ENCODE data around the gene NFAM1. TPM values are rescaled to one million over a fixed set of nuclear protein-coding genes. Genes with fewer than 3 reads are reported as not detected.

The NFAM1 gene
- total RNA-seq, 1 experiment from 2014 or later = 0.12 TPM

DNA sequence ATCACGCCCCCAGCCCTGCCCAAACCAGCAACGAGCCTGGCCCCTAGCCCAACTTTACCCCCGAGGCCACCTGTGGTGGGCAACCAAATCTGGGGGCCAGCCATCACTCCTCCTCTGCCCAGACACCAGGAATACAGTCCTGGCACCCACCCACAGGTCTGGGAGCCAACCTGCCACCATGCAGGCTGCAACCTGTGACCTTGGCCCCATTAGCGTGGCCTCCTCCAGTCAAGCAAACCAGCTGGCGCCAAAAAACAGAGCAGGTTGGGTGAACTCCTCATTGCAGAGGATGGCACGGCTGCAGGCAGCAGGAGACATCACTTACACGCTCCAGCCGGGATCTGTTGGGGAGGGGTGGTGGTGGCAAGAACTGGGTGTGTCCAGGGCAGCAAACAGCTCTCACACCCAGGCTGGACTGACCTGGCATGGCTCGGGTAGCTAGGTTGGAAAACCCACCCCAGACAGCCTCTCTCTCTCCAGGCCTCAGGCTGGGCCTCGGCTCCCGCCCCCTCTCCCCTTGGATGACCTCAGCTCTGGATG is 96.3 kb downstream of the NFAM1 start (continued):
- TF ChIP-seq, protein P1, sequence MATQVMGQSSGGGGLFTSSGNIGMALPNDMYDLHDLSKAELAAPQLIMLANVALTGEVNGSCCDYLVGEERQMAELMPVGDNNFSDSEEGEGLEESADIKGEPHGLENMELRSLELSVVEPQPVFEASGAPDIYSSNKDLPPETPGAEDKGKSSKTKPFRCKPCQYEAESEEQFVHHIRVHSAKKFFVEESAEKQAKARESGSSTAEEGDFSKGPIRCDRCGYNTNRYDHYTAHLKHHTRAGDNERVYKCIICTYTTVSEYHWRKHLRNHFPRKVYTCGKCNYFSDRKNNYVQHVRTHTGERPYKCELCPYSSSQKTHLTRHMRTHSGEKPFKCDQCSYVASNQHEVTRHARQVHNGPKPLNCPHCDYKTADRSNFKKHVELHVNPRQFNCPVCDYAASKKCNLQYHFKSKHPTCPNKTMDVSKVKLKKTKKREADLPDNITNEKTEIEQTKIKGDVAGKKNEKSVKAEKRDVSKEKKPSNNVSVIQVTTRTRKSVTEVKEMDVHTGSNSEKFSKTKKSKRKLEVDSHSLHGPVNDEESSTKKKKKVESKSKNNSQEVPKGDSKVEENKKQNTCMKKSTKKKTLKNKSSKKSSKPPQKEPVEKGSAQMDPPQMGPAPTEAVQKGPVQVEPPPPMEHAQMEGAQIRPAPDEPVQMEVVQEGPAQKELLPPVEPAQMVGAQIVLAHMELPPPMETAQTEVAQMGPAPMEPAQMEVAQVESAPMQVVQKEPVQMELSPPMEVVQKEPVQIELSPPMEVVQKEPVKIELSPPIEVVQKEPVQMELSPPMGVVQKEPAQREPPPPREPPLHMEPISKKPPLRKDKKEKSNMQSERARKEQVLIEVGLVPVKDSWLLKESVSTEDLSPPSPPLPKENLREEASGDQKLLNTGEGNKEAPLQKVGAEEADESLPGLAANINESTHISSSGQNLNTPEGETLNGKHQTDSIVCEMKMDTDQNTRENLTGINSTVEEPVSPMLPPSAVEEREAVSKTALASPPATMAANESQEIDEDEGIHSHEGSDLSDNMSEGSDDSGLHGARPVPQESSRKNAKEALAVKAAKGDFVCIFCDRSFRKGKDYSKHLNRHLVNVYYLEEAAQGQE (IDR thresholded peaks at IDR 0.05; ENCODE audit: low read depth) = no peak
- TF ChIP-seq ELF1 (IDR thresholded peaks at IDR 0.05; ENCODE audit: borderline replicate concordance, low read depth) = no peak
- TF ChIP-seq ZNF274 (IDR thresholded peaks at IDR 0.05; ENCODE audit: low read depth, low read length) = no peak
- no peak for TF ChIP-seq EGR1 (IDR thresholded peaks at IDR 0.05; ENCODE audit: low read depth)
- no peak for TF ChIP-seq FOSL1 (IDR thresholded peaks at IDR 0.05; ENCODE audit: low read depth)
- no peak for TF ChIP-seq POLR2A (IDR thresholded peaks at IDR 0.05; ENCODE audit: borderline replicate concordance, extremely low read depth, insufficient read depth, insufficient read length)
- TF ChIP-seq ZFX (IDR thresholded peaks at IDR 0.05) = no peak

DNA sequence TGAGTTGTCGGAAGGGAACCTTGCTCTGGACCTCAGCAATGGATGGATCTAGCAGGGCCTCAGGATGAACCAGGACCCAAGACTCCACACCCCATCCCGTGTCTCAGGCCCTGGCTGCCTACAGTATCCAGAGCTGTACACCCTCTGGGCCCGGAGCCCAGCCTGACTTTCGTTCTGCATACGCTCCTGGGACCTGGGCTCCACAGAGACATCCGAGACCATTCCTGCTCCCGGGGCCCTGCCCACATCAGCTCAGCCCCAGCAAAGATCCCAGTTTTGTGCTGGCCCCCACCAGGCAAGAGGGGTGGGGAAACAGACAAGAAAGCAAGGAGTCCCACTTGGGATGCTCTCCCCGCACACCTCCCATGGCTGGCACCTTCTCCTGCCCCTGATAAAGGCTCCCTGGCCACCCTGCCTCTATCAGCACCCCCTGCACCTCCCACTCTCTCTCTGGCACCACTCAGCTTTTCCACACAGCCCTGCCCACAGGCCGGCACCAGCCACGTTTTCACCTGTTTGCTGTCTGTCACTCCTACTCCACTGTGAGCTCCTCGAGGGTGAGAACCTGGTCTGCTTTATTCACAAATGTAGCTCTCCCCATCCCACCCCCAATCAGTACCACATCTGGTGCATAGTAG is 97.2 kb downstream of the NFAM1 start:
- no peak overlapping the region for H2AFZ ChIP-seq (ENCODE audit: low read depth, low read length, poor library complexity, severe bottlenecking)
- no peaks in the 10 kb centered on the region for H3K27me3 ChIP-seq (ENCODE audit: insufficient read depth, low read length)
- CTCF ChIA-PET = no interaction called here
- TF ChIP-seq SRF (IDR thresholded peaks at IDR 0.05; ENCODE audit: low read depth) (no peak), SIN3A (IDR thresholded peaks at IDR 0.05; ENCODE audit: low read depth) (no peak), CEBPB (IDR thresholded peaks at IDR 0.05; ENCODE audit: low read depth) (no peak), ELF1 (IDR thresholded peaks at IDR 0.05; ENCODE audit: borderline replicate concordance, low read depth) (no peak), RAD21 (IDR thresholded peaks at IDR 0.05; ENCODE audit: low read depth) (no peak), POLR2A (IDR thresholded peaks at IDR 0.05; ENCODE audit: borderline replicate concordance, extremely low read depth, insufficient read depth, insufficient read length) (no peak), EZH2 (IDR thresholded peaks at IDR 0.05) (no peak), CBX3 (IDR thresholded peaks at IDR 0.05; ENCODE audit: low read depth) (no peak), EGR1 (IDR thresholded peaks at IDR 0.05; ENCODE audit: low read depth) (no peak), ZFX (IDR thresholded peaks at IDR 0.05) (no peak), FOSL1 (IDR thresholded peaks at IDR 0.05; ENCODE audit: low read depth) (no peak), POLR2AphosphoS5 (IDR thresholded peaks at IDR 0.05; ENCODE audit: low read depth, low read length) (no peak), ZNF274 (IDR thresholded peaks at IDR 0.05; ENCODE audit: low read depth, low read length) (no peak), SP1 (IDR thresholded peaks at IDR 0.05; ENCODE audit: low read depth) (no peak), TCF7L2 (IDR thresholded peaks at IDR 0.05; ENCODE audit: borderline replicate concordance, extremely low read depth, insufficient read depth, insufficient read length) (no peak), JUND (IDR thresholded peaks at IDR 0.05) (no peak), YY1 (IDR thresholded peaks at IDR 0.05; ENCODE audit: extremely low read depth, insufficient replicate concordance, low read depth, low read length) (no peak)
- TF ChIP-seq, protein P2, sequence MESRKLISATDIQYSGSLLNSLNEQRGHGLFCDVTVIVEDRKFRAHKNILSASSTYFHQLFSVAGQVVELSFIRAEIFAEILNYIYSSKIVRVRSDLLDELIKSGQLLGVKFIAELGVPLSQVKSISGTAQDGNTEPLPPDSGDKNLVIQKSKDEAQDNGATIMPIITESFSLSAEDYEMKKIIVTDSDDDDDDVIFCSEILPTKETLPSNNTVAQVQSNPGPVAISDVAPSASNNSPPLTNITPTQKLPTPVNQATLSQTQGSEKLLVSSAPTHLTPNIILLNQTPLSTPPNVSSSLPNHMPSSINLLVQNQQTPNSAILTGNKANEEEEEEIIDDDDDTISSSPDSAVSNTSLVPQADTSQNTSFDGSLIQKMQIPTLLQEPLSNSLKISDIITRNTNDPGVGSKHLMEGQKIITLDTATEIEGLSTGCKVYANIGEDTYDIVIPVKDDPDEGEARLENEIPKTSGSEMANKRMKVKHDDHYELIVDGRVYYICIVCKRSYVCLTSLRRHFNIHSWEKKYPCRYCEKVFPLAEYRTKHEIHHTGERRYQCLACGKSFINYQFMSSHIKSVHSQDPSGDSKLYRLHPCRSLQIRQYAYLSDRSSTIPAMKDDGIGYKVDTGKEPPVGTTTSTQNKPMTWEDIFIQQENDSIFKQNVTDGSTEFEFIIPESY (IDR thresholded peaks at IDR 0.05; ENCODE audit: extremely low read depth, insufficient replicate concordance, low read length) = no peak
- ATAC-seq = no peak
- no peak overlapping the region for H3K4me2 ChIP-seq (ENCODE audit: low read length)
- no peak overlapping the region for H3K9ac ChIP-seq (ENCODE audit: low read length)
- H3K9me2 ChIP-seq (ENCODE audit: insufficient read depth) = no peaks in the 10 kb centered on the region
- no peaks in the 10 kb centered on the region for H3K4me1 ChIP-seq (ENCODE audit: control insufficient read depth in 1 of 2, insufficient read depth in 2 of 2, low read length in 2 of 2)
- no peaks in the 10 kb centered on the region for H4K20me1 ChIP-seq (ENCODE audit: insufficient read depth)
- H3K79me2 ChIP-seq (ENCODE audit: insufficient read depth, low read length) = no peaks in the 10 kb centered on the region
- H3K4me3 ChIP-seq (replicated peaks in 1 of 2; ENCODE audit: low read depth in 1 of 2, low read length in 2 of 2) = no peak overlapping the region
- no TSS peak for BruUV-seq (replicated peaks)
- RAD21 ChIA-PET (ENCODE audit: low non-redundant PET in 1 of 2, low total read pairs in 2 of 2, uncharacterized antibody in 2 of 2, unreplicated experiment in 2 of 2) = no interaction called here
- DNase-seq (ENCODE audit: low read depth, low spot score) = no peak
- H3K36me3 ChIP-seq (ENCODE audit: control insufficient read depth in 1 of 2, insufficient read depth in 2 of 2, low read length in 2 of 2) = no peaks in the 10 kb centered on the region
- POLR2A ChIA-PET = no interaction called here
- H3K9me3 ChIP-seq (ENCODE audit: control insufficient read depth in 1 of 2, insufficient read depth in 1 of 2, low read depth in 1 of 2, low read length in 2 of 2) = no peaks in the 10 kb centered on the region
- H3K27ac ChIP-seq (ENCODE audit: low read depth, low read length) = no peak overlapping the region
- intact Hi-C loops (cut with micrococcal nuclease) = no loop called here
